HepG2 (cell line): ENCODE results near the gene STK25. TPM values are rescaled to one million over a fixed set of nuclear protein-coding genes. Genes with fewer than 3 reads are reported as not detected.

ENCODE experiments used
- CCDC6 ChIP-seq: sonication (generic); formaldehyde crosslinking; IDR thresholded peaks from 2 replicates; pipeline ENCODE4 v1.8.1; 2022; ENCODE audit warnings: mild to moderate bottlenecking, missing genetic modification reagents, moderate library complexity
- DBP ChIP-seq: sonication (generic); formaldehyde crosslinking; IDR thresholded peaks from 2 replicates; pipeline ENCODE4 v1.4.0; 2020; ENCODE audit warnings: missing genetic modification reagents; ENCODE audit errors: not compliant biosample characterization
- SCMH1 ChIP-seq: sonication (generic); formaldehyde crosslinking; IDR thresholded peaks from 2 replicates; pipeline ENCODE4 v1.9.0; 2021; ENCODE audit warnings: missing genetic modification reagents, mild to moderate bottlenecking, borderline replicate concordance
- TBL1XR1 ChIP-seq: fragments of 150-350 bp; IDR thresholded peaks from 2 replicates; pipeline ENCODE4 v1.6.1; 2014; ENCODE audit warnings: borderline replicate concordance, low read length; ENCODE audit not compliant: partially characterized antibody
- TSC22D2 ChIP-seq: sonication (generic); formaldehyde crosslinking; IDR thresholded peaks from 2 replicates; pipeline ENCODE4 v1.5.1; 2020; ENCODE audit warnings: missing genetic modification reagents, mild to moderate bottlenecking, borderline replicate concordance
- ZBTB1 ChIP-seq: sonication (generic); formaldehyde crosslinking; IDR thresholded peaks from 2 replicates; pipeline ENCODE4 v1.4.0; 2020; ENCODE audit warnings: missing genetic modification reagents, borderline replicate concordance
- ZBTB7B ChIP-seq: sonication (generic); formaldehyde crosslinking; IDR thresholded peaks from 2 replicates; pipeline ENCODE4 v1.4.0; 2020; ENCODE audit warnings: missing genetic modification reagents
- ZFP36L1 ChIP-seq: sonication (generic); formaldehyde crosslinking; IDR thresholded peaks from 2 replicates; pipeline ENCODE4 v1.8.0; 2022; ENCODE audit warnings: mild to moderate bottlenecking, missing genetic modification reagents, moderate library complexity
- ZGPAT ChIP-seq: IDR thresholded peaks from 2 replicates; pipeline ENCODE4 v1.6.1; 2016; ENCODE audit warnings: mild to moderate bottlenecking
- ZHX1 ChIP-seq: sonication (generic); formaldehyde crosslinking; IDR thresholded peaks from 2 replicates; pipeline ENCODE4 v1.8.1; 2022; ENCODE audit warnings: low read depth, mild to moderate bottlenecking, missing genetic modification reagents
- ZNF225 ChIP-seq: sonication (generic); formaldehyde crosslinking; IDR thresholded peaks from 2 replicates; pipeline ENCODE4 v1.4.0; 2020; ENCODE audit warnings: mild to moderate bottlenecking, missing genetic modification reagents
- ZNF331 ChIP-seq: sonication (generic); formaldehyde crosslinking; IDR thresholded peaks from 2 replicates; pipeline ENCODE4 v1.4.0; 2020; ENCODE audit warnings: missing genetic modification reagents
- ZNF367 ChIP-seq: sonication (generic); formaldehyde crosslinking; IDR thresholded peaks from 2 replicates; pipeline ENCODE4 v1.4.0; 2020; ENCODE audit warnings: missing genetic modification reagents, borderline replicate concordance
- ZNF407 ChIP-seq: sonication (generic); formaldehyde crosslinking; IDR thresholded peaks from one replicate; pipeline ENCODE4 v1.5.1; 2020; ENCODE audit warnings: mild to moderate bottlenecking, missing genetic modification reagents; ENCODE audit errors: not compliant biosample characterization
- ZNF570 ChIP-seq: sonication (generic); formaldehyde crosslinking; IDR thresholded peaks from 2 replicates; pipeline ENCODE4 v1.4.0; 2020; ENCODE audit warnings: mild to moderate bottlenecking, missing genetic modification reagents, borderline replicate concordance
- polyA plus RNA-seq, 8 experiments: library from polyadenylated mRNA; depleted of rRNA in 3 of 8; stranded (reverse) in 7 of 8; unstranded in 1 of 8; fragments of >200 nt; fragmentation: Illumina TruSeq in 4 of 8; extraction: Trizol in 4 of 8; gene quantifications; 2 replicates each; pipeline versions ENCODE4 v1.2.1 to v1.2.3, GENCODE V29; 2011 to 2016; ENCODE audit warnings: low read depth in 4 of 8, missing spikeins in 1 of 8, mixed read lengths in 1 of 8; ENCODE audit not compliant: insufficient read depth in 1 of 8
- total RNA-seq, 5 experiments: library from RNA; depleted of rRNA; stranded (reverse); fragments of >200 nt; fragmentation: Illumina TruSeq; extraction: Trizol; gene quantifications; 2 replicates each; pipeline ENCODE4 v1.2.3, GENCODE V29; 2016; ENCODE audit warnings: low read depth in 1 of 5

Gene STK25
- total and polyA plus RNA-seq, 2 of the 13 experiments (the other 11 are each of a cell fraction or from before 2014, with no cell fraction given) = 177 to 481 TPM

- TF ChIP-seq ZNF407 (CRISPR knock-in tag) = no peak
- TF ChIP-seq ZBTB7B (CRISPR knock-in tag) = peak; percentile 95
- 0 out of 2 replicates have a peak, but pooled peaks have one; percentile 59 for TF ChIP-seq ZGPAT
- no peak for TF ChIP-seq ZBTB1
- TF ChIP-seq TBL1XR1 = no peak
- TF ChIP-seq ZNF570 (CRISPR knock-in tag) = no peak
- no peak for TF ChIP-seq ZHX1 (CRISPR knock-in tag)
- TF ChIP-seq DBP = no peak
- no peak for TF ChIP-seq SCMH1 (CRISPR knock-in tag)
- TF ChIP-seq ZNF225 (CRISPR knock-in tag) = no peak
- peak; percentile 10; the same call in 1 of the 2 replicates for TF ChIP-seq ZNF331
- TF ChIP-seq ZNF367 (CRISPR knock-in tag) = no peak
- no peak; the same call in 1 of the 2 replicates for TF ChIP-seq ZFP36L1 (CRISPR knock-in tag)
- no peak for TF ChIP-seq TSC22D2 (CRISPR knock-in tag)
- no peak for TF ChIP-seq CCDC6 (CRISPR knock-in tag)
These were observed 38.6 kb upstream of the STK25 start (continued) for GRCh38 chr2:241546771-241547498.
